Myometrial cell (primary cell): ENCODE data around the gene TNNT3. TPM values are rescaled to one million over a fixed set of nuclear protein-coding genes. Genes with fewer than 3 reads are reported as not detected.

ENCODE experiments used
- total RNA-seq: library from RNA; depleted of rRNA; stranded (reverse); fragments of >200 nt; gene quantifications from 2 replicates; pipeline ENCODE4 v1.2.3, GENCODE V29; 2015

The TNNT3 gene
- total RNA-seq, result not detected in 2 replicates

DNA sequence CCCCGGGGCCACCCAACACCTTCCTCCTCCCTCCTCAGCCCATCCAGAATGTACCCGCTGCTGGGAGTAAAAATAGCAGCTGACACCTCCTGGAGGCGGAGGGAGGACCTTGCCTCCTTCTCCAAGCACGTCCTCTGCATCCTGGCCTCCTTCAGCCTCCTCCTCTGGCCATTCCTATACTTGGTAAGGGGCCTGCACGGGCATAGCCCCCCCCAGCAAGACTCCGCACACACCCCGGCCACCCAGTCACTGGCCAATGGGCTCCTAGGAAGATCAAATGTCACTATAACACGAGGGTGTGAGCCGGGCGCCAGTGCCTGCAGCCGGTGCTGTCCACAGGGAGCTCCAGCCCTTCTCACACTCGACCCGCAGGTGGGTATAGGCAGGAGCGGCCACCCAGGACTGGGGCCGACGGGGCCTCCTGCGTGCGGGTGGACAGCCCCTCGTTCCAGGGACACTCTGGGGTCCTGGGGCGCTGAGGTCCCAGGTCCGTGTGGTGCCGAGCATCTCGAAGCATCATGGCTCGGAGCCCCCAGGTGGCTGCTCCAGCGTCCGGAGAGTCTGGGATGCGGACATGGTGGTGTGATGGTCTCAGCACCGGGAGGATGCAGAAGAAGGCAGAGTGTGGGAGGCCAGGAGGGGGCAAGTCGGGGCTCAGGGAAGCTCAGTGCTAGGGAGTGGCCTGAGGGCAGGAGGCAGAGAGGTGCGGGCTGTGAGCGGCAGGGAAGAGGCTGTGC, at the start of gene TNNT3:
TNNT3 (plus strand) TSS at position 313 of the 737 bp plus-strand sequence. CDS start 3,172 bp downstream, outside the sequence.

DNA sequence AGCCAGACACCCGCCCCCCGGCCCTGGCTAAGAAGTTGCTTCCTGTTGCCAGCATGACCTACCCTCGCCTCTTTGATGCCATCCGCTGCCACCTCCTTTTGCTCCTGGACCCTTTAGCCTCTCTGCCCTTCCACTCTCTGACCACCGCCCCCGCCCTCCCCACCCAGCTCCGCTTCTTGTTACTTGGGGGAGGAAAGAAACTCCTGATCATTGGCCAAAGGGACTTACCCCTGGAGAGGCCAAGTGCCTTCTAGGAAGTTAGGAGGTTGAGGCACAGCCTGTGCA, 27.7 kb upstream of the TNNT3 start, which contains the start of gene PRR33:
PRR33 (minus strand) TSS at position 65 of the 285 bp plus-strand sequence. CDS start 1,311 bp downstream, outside the sequence.

DNA sequence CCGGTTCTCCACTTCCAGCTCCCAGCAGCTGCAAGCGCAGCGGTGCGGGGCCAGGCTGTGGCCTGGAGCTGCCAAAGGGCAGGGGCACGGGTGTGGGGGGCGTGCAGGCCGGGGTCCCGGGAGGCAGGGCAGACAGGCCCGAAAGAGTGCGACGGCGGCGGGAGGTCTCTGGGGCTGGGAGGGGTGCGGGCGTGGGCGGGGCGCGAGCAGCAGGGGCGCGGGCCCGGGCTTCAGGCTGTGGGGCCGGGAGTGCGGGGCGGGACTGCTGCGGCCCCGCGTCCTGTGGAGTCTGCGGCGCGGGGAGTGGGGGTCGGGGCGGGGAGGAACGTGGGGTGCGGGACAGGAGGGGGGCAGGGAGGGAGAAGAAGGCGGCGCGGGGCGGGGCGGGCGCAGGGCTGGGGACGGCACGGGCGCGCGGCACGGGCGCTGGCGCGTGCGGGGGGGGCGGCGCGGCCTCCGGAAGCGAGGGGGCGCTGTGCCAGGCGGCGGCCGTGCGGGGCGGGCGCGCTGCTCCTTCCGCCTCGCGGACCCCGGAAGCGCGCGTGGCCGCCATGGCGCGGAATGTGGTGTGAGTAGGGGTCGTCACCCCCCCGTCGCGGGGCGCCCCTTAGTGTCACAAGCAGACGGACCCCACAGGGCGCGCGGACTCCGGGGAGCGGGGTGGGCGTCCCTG, 27.4 kb downstream of the TNNT3 start, which contains the start of gene MRPL23:
MRPL23 (plus strand) TSS at position 521 of the 673 bp plus-strand sequence; CDS start at position 552, 31 bp downstream.

Other genes with a start within 250 kb of the TNNT3 start
- not detected in 2 replicates for gene KRTAP5-6, start 222.5 kb upstream of the TNNT3 start, total RNA-seq
- gene IFITM10, start 169.1 kb upstream of the TNNT3 start, total RNA-seq, result not detected in 2 replicates
- 165 and 215 TPM in 2 replicates for gene CTSD, start 155.8 kb upstream of the TNNT3 start, total RNA-seq
- gene SYT8, start 84.7 kb upstream of the TNNT3 start, total RNA-seq, result not detected in 2 replicates
- not detected in 2 replicates for gene TNNI2, start 80.7 kb upstream of the TNNT3 start, total RNA-seq
- 1.9 TPM in 1 of 2 replicates, not detected in the other for gene LSP1, start 66.6 kb upstream of the TNNT3 start, total RNA-seq
- not detected in 2 replicates for gene PRR33, start 27.8 kb upstream of the TNNT3 start, total RNA-seq
- 253 and 382 TPM in 2 replicates for gene MRPL23, start 27.6 kb downstream of the TNNT3 start, total RNA-seq
- 41.8 and 55.1 TPM in 2 replicates for gene H19, start 78.1 kb downstream of the TNNT3 start, total RNA-seq
- 12.8 and 17.6 TPM in 2 replicates for gene IGF2, start 219.7 kb downstream of the TNNT3 start, total RNA-seq
- gene INS, start 241.5 kb downstream of the TNNT3 start, total RNA-seq, result not detected in 2 replicates